Measurements from ENCODE around the gene ANKDD1B.
"Not testable (repeated sequence)": the region's sequence is repeated elsewhere in the genome, so short reads cannot be mapped to it uniquely, and the experiment has no call there.

Gene ANKDD1B

DNA sequence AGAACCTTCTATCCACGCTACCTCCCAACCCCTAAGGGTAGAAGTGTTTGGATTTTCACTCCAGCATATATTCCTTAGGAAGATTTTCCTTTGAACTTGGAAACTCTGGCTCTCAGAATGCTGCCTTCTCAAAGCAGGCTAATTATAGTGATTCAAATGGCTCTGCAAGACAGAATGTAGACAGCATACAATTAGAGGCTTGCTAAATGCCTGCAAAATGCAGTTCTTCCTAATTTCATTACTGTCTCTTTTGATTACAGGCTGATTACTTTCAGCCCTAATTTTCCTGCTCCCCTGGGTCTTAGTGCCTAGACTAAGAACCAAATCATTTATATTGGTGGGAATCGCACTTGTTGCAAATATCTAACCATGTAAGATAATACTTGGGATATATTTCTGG lies 50.8 kb downstream of the ANKDD1B start:
- DNase-seq: no peak

DNA sequence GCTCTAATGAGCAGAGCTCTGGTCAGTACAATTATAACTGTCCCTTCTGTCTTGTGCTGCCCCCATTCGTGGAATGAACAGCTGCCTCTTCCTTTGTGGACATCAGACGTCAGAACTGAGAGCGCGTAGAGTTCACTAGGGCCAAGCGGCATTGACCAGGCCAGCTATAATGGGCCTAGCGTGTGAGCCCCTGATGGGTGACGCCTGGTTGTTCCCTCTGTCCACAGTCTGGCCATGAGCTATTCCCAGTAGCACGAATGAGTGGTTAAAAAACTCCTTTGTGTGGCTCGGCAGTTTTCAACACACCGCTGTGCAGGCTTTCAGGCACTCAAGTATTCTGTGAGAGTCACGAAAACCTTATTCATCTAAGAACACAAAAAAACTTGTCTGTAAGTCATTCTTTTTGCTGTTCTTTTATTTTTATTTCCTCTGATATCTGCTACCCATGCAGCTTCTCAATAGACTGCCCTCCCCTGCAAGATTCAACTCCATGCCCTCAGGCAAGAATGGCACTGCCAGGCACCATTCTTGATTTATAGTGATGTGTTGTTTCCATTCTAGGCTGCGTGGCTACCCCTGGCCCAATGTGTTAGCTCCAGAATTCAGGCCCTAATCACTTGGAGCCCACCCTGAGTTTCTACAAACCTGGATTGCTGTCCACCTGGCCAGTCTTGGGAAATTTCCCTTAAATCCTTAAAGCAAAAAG lies 52.5 kb downstream of the ANKDD1B start:
- no peak for DNase-seq

DNA sequence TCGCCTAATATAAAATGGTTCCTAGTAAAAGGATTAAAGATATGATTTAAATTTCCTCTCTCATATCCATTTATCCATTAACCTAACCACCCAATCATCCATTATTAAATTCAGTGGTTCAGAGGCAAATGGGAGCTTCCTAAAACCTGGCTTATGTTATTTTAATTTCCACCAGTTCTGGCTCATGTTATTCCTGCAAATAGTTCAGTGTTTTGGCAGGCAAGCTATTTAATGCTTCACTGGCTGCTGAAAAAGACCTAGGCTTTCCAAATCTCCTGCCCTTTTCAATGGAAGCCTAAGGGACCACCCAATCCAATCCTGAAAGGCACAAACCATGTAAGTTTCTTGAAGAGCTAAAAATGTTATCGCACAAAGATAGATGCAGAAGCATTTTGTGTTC lies 53.7 kb downstream of the ANKDD1B start:
- no peak for DNase-seq

DNA sequence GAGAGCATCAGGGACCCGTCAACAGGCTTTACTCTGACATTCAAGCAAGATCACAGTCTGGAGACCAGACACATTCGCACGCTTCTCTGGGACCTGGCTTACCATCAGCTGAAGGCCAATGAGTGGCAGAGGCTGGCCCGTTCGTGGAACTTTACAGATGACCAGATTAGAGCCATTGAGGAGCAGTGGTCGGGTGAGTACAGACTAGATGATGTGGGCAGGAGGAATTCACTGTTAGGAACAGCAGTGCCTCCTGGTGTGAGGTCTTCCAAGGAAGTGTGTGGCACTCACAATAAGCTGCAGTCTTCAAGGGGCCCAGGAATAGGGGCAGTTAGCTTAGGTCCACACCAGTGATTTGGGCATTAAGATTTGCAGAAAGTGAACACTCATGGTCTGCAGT lies 55.5 kb downstream of the ANKDD1B start:
- DNase-seq: no peak

DNA sequence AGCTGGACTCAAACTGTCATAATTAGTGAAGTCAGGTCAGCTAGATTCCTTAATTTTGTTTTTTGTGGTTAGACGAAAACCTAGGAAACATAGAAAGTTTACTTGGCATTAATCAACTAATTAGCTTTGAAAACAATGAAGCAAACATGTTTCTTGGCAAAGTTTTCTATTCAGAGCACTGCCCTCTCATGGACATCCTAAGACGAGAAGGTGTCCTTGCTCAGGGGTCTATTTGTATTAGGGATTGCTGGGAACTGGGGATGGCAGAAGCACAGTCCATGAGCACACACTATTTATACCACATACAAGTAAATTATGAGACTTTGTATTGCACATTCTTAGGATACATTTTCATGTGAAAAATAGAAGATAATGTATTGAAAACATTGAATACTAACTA lies 56.3 kb downstream of the ANKDD1B start:
- no peak for DNase-seq

DNA sequence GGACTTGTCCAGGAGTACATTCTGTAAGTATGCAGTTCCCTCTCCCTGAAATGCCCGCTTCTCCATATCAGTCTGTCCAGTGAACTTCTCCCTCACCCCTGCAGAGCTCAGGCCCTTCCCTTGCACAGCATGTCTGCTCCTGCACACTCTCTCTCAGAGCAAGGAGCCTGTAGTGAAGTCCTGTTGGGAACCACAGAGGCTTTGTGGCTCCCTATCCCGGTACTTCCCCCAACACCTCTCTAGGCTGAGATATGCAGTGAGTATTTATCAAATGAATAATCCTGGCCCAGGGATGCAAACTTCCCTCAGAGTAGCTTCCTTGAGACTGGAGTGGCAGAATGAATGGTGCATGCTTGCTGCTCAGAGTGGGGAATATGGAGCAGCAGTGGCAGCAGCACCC lies 57.2 kb downstream of the ANKDD1B start:
- DNase-seq: no peak

DNA sequence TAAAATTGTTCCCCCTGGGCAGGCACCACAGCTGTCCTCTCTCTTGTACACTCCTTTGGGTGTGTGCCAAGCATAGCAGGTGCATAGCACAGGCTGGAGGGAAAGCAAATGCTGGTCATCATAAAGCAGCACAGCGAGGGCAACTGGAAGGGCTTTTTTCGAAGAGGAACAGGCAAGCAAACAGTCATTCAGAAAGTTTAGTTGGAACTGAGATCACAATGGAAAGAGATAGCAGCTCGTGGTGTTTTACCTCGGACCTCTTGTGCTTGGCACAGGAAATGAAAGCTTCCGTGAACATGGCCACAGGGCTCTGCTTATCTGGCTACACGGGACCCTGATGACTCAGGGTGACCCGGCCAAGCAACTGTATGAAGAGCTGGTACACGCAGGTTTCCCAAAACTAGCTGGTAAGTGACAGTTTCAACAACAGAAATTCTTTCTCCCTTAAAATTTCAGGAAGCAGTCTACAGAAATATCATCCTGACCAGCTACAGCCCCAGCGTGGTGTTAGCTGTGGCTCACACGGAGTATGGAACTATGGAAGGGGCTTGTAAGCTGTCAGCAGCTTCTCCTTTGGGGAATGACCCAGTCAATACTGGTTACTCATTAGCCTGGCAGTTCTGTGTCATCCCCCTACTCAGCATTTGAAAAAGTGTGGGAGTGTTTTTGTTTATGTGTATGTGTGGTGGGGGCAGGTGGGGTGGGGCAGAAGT lies 57.9 kb downstream of the ANKDD1B start:
- DNase-seq: peak; percentile 54

DNA sequence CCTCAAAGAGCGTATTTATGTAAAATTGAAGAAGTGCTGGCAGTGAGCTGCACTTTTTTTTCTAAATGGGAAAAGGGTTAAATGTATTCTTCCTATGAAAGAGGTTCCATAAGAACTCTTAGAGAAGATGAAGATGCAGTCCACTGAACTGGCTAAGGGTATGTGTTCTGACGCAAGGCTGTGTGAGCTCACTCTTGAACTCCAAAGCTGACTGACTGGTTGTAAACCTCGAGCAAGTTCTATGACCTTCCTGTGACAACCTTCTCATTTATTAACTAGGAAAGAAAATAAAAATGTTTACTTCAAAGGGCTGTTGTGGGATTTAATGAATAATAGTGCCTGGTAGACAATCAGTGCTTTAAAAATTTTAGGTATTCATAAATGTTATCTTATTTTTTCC lies 59.3 kb downstream of the ANKDD1B start:
- DNase-seq: no peak

DNA sequence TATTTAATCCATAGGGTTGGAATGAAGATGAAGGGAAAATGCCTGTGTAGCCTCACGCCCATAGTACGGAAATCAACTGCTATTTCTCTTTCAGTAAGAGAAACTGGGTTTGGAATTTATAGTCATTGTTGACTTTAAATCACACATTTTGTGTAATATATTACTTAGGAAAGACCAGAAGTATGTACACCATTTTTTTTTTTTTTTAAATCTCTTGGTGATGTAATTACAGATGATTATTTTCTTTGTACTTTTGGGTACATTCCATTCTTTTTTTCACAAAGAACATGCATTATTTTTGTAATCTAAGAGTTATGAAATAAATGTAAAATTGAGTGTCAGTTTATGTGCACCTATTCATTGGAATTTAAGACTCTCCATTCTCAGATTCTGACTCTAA lies 60.3 kb downstream of the ANKDD1B start:
- no peak for DNase-seq

DNA sequence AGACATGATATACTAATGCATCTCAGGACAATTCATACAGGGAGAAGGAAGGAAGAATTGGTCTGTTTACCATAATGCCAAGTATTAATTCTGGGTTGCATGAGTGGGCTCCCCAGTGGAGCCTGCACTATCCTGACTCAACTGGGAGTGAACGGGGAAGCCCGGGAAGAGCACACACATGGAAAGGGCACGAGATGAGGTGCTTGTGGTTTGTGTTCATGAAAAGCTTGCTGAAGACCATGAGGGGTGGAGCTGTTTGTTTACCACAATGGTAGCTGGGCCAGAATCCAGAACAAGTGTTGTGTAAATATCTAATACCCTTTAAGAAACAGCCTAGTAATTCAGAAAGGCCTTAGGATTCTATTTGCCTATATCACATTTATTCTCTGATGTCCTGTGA lies 61.4 kb downstream of the ANKDD1B start:
- no peak for DNase-seq

DNA sequence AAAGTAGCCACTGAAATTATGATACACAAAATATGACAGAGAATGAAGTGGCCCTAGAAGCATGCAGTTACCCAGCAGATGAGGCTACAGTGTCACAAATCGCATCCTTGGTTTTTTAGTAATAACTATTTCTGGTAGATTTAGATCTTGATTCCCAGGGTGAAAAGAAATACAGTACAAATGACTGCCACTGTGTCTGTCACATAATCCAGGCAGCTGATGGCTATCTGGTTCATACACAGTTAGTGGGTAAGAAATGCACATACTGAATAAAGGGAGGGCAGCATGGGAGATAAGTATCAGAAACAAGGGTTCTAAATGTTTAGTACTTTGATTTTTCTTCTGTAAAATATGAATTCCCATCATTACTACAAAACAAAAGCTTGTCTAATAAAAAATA lies 64.5 kb downstream of the ANKDD1B start:
- no peak for DNase-seq

DNA sequence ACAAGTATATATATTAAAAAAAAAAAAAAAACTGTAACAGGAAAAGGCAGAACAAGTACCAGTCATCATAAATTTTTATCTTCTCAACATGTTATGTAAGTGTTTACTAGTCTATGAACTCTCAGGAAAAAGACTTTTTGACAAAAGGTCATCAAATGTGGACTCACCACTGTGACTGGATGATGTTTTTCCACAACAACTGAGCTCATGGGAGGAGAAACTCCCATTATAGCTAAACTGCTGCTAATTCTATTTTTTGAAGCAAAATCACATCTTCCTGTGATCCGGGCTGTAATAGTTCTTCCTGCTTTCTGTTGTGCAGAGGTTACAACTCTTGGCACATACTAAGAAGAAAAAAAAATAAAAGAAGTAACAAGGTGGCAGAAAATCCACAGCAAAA lies 66.4 kb downstream of the ANKDD1B start:
- no peak for DNase-seq

DNA sequence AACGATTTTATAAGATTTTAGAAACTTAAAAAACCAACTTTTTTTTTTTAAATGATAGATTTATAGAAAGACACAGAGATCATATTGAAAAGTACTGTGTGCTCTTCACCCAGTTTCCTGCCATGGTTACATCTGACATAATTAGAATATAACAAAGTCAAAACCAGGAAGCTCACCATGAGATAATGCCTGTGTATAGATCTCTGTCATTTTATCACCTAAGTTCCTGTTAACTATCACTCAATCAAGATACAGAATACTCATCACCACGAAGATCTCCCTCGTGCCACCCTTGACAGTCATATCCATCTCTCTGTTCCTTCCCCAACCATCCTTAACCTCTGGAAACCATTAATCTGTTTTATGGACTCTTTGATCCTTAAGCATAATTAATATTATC lies 66.9 kb downstream of the ANKDD1B start:
- DNase-seq: no peak

DNA sequence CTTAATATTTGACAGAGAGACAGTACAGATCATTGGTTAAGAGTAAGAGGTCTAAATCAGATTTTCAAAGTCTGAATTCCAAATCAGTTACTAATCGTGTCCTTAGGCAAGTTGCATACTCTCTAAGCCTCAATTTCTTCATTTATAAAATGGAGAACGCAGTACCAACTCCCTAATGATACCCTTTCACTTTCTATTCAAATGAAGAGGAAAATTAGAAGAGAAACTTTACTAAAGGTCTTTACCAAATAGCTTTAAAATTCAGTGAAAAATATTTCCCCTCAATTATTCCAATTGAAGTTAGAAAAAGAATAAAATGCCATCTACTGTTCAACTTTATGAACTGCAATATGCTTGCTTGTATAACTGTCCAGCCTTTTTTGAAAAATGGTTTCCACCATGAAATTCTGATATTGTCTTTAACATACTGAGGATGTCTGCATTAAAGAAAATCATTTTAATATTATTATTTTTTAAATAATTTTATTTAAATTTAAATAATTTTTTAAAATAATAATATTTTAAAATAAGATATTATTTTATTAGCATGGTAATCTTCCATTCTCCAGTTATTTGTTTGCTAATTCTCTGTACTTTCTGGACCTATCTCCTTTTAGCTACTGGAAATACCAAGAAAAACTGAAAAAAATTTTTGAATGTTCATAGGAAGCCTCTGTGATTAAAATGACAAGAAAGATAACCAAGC lies 70.0 kb downstream of the ANKDD1B start:
- DNase-seq: no peak

DNA sequence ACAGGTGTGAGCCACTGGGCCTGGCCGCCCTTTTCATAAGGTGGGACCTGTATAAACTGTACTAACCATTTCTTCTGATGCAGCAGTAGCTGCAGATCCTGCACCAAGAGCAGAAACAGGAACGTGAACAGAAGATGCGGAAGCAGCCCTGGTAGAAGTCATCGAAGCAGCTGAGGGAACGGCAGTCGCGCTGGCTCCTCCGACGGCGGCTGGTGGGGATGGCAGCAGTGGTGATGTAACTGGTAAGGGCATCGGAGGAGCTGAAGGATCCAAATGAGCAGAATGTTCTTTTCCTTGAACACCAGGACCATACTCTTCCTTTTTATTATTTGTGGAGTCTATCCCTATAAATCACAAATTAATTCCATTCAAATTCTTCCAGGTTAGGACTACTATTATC lies 73.9 kb downstream of the ANKDD1B start:
- no peak for DNase-seq

DNA sequence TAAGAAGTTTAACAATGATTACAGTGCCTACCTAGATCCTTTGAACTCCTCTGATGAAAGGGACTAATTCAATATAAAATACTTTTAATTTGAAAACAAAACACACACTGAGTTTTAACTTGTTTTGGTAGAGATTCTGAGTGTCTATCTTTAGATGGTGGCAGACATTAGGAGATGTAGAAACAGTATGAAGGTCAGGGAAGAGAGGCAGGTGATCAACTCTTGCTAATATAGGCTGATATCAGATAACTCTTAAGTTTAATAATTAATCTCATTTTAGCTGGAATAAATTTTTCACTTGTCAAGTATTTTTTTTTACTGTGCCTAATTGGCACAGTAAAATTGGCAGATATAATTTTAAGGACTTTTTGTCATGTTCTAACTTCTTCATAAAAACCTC lies 75.2 kb downstream of the ANKDD1B start:
- no peak for DNase-seq

DNA sequence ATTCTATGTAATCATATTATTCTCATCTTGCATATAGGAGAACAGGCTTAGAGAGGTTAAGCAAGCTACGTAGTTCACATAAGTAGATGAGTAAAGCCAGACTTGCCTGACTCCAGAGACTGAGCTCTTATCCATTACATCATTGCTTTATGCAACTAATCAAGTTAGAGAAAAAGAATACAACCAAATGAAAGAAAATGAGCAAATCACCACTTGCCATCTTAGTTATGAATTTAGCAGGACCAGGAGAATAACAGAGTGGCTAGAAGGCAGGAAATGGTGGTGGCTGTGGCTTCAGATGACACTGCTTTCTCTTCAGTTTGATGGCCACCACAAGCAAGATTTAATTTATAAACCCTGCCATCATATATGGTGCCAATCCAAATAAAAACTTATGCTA lies 79.4 kb downstream of the ANKDD1B start:
- no peak for DNase-seq

DNA sequence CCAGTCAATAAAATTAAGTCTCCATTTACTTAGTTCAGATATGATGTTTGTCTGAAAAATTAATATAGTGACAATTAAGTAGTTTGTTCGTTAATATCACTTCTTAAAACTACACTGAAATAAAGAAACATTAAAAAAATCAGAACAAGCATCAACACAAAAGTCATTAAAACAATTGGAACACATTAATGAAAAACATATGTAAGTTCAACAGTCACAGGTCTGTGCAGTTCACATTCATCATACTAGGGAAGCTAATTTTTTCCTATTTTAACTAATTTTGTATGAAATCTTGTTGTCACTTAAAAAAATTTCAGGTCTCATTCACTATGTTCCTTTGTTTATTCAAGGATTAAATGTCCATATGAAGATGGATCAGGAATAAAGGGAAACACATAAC lies 83.5 kb downstream of the ANKDD1B start:
- DNase-seq: no peak

DNA sequence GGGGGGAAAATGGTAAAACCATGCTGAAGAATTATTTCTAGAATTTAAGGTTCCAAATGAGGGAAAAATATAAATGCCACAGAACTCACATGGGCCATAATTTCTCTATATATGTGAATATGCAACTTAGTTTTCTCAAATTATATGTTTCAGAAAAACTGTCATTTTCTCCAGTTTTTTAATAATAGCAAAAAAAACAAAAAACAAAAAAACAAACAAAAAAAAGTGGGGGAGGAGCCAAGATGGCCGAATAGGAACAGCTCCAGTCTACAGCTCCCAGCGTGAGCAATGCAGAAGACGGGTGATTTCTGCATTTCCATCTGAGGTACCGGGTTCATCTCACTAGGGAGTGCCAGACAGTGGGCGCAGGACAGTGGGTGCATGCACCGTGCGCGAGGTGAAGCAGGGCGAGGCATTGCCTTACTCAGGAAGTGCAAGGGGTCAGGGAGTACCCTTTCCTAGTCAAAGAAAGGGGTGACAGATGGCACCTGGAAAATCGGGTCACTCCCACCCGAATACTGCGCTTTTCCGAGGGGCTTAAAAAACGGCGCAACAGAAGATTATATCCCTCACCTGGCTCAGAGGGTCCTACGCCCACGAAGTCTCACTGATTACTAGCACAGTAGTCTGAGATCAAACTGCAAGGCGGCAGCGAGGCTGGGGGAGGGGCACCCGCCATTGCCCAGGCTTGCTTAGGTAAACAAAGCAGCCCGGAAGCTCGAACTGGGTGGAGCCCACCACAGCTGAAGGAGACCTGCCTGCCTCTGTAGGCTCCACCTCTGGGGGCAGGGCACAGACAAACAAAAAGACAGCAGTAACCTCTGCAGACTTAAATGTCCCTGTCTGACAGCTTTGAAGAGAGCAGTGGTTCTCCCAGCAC lies 84.5 kb downstream of the ANKDD1B start:
- DNase-seq: not testable (repeated sequence)

DNA sequence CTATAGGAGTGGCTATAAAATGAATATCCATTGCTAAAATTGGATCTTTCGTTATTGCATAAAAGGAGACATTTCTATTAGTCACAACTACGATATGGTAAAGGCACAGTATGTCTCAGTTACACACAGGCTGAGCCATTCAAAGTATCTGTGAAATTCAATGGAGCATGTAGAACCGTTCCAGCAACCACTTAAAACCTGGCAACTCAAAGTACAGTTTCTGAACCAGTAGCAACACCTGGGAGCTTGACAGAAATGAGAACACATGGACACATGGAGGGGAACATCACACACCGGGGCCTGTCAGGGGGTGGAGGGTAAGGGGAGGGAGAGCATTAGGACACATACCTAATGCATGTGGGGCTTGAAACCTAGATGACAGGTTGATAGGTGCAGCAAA lies 90.6 kb downstream of the ANKDD1B start:
- DNase-seq: no peak

DNA sequence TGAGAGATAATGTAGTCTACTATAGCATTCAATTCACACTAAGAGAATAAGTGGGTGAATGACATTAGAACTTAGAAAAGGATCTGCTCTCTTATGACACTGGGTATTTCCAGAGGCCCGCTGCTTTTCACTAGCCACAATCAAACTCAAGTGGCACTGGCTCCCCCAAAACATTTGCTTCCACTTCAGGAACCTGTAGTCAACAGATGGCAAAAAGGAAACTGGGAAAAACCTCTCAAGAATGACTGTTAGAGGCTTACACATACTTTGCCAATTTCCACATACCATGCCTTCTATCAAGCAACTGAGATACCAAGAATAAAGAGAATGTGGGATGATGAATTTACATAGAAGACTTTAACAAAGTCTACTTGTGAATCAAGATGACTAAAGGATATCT lies 94.8 kb downstream of the ANKDD1B start:
- no peak for DNase-seq

DNA sequence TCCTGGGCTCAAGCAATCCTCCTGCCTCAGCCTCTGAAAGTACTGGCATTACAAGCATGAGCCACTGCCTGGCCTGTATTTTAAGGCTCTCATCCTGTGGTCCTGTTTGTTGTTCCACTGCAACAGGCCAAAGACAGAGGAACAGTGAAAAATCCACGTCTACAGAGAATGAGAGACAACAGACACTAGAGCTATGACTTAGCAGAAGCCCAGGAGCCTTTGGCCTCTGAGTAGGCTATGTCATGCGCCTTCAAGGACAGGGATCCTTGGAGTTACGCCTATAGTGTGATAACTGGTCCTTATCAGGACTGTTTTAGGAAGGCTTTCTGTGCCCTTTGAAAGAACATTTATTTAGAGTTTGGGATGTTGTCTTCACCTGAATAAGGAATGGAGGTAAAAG lies 95.5 kb downstream of the ANKDD1B start:
- DNase-seq: no peak

DNA sequence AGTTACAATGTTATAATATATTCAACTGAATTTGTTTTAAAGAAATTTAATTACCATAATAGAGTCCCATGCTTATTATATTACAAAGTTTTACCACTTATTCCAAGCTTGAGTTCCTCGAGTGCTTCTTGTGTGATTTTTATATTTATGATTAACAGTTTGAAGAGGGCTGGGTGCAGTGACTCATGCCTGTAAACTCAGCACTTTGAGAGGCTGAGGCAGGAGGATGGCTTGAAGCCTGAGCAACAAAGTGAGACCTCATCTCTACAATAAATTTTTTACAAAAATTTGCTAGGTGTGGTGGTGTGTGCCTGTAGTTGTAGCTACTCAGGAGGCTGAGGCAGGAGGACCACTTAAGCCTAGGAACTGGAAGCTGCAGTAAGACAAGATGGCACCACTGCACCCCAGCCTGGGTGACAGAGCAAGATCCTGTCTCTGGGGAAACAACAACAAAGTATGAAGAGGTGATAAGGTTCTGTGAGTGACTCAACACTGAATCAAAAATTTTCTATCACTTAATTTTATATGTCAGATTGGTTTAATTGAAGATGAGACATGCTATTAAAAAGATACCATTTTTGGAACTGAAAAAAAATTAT lies 96.8 kb downstream of the ANKDD1B start:
- DNase-seq: no peak
